Left renal cortex interstitium (tissue), 4 donors: ENCODE data around the gene PNKP. TPM values are rescaled to one million over a fixed set of nuclear protein-coding genes. Genes with fewer than 3 reads are reported as not detected.

Experiments used
- DNase-seq, 4 donors: peaks; one replicate each; pipeline ENCODE4 v3.0.0-alpha.2; 2013; ENCODE audit warnings: low read depth in 4 of 4, low spot score in 2 of 4, missing footprints in 1 of 4
- polyA plus RNA-seq, 4 donors: library from polyadenylated mRNA; unstranded; fragments of 120-200 nt; gene quantifications; one replicate each; pipeline ENCODE4 v1.2.1, GENCODE V29; 2013; ENCODE audit not compliant: insufficient read length in 4 of 4

Gene PNKP
- polyA plus RNA-seq, 4 donors = 33.1 to 104 (median 72.8) TPM

DNA sequence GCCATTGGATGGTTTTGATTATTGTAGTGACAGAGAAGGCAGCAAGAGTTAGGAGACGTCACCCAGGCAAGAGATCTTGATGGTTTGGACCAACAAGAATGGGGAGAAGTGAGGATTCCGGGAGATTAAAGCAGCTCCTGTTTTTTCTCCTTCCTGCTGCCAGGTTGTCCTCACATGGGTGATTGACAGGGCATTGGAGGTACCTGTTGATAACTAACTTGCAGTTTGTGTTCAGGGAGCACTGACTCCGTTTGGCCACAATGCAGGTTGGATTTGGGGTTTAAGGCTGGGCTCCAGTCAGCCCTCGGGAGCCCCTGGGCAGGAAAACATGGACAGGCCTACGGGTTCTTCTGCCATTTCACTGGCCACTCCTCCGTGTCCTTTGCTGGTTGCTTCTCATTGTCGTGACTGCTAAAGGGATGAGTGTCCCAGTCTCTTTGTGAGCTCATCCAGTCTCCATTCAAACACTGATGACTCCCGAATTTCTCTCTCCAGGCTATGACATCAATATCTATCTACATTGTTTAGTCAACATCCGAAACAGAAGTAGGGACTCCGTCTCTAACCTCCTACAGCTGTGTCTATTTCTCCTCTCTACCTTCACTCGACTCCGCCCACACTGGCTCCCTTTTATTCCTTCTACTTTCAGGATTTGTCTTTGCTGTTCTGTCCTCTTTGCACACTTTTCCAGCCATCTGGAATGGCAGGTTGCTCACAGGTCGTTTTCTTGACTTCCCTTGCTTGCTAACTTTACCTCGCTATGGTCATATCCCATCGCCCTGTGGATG lies 17.7 kb downstream of the PNKP start:
- DNase-seq = no peak

GRCh38 chr19:49848938-49849337 lies 18.4 kb downstream of the PNKP start:
- no peak for DNase-seq

- no peak for DNase-seq
These were observed 19.4 kb downstream of the PNKP start for GRCh38 chr19:49847731-49848696.

DNA sequence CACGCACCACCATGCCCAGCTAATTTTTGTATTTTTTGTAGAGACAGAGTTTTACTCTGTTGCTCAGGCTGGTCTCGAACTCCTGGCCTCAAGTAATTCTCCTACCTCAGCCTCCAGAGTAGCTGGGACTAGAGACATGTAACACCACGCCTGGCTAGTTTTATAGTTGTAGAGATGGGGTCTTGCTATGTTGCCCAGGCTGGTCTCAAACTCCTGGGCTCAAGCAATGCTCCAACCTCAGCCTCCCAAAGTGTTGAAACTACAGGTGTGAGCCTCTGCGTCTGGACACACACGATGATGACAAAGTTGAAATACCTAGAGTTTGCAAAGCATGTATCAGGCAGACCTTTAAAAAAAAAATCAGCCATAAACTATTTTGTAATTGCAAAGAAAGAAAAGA lies 21.0 kb downstream of the PNKP start:
- no peak for DNase-seq

- no peak for DNase-seq
These were observed 22.0 kb downstream of the PNKP start for GRCh38 chr19:49845414-49845813.

DNA sequence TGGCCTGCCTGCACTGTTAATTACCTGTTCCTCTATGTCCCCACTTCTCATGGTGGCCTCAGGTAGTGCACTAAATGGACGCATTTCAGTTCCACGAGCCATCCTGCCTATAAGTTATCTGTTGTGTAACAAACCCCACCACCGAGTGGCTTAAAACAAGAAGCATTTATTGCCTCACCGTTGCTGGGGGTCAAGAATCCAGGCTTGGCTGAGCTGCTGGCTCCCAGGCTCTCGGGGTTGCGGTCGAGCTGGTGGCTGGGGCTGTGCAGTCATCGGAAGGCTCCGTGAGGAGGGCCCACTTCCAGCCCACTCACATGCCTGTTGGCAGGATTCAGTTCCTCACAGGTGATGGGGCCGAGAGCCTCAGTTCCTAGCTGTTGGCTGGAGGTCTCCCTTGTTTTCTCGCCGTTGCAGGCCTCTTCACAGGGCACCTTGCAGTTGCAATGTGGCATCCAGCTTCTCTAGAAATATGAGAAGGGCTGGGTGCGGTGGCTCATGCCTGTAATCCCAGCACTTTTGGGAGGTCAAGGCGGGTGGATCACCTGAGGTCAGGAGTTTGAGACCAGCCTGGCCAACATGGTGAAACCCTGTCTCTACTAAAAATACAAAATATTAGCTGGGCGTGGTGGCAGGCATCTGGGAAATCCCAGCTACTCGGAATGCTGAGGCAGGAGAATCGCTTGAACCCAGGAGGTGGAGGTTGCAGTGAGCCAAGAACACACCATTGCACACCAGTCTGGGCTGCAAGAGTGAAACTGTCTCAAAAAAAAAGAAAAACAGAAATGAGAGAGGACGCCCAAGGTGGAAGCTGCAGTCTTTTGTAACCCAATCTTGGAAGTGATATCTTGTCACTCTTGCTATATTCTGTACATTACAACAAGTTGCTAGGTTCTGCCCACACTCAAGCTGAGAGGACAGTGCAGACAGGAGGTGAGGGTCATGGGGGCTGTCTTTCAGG lies 23.0 kb downstream of the PNKP start:
- DNase-seq = no peak

- no peak for DNase-seq
These were observed 24.1 kb downstream of the PNKP start for GRCh38 chr19:49843265-49843664.

GRCh38 chr19:49840736-49841249 lies 26.6 kb downstream of the PNKP start:
- DNase-seq = no peak

- no peak for DNase-seq
These were observed 27.1 kb downstream of the PNKP start for GRCh38 chr19:49840321-49840720.

DNA sequence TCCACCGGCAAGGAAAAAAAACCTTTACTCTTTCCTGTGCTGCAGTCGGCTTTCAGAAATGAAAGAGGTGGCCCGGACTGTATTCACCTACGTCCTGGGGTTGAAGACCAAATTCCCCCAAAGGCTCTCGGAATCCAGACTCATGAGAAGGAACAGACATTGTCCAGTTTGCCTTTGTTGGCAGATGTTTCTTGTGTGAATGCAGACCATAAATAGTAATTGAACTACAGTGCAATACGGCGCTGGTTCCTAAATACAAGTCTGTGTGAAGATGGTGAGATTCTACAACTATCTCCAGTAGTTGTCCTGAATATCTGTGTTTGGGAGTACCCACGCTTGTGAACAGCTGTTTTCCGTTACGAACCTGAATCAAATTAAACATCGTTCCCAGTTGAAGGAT lies 27.7 kb downstream of the PNKP start:
- no peak for DNase-seq

GRCh38 chr19:49838885-49839588 lies 28.3 kb downstream of the PNKP start:
- no peak for DNase-seq

- DNase-seq = no peak
These were observed 30.0 kb downstream of the PNKP start for GRCh38 chr19:49837425-49837824.

- no peak for DNase-seq
These were observed 30.4 kb downstream of the PNKP start for GRCh38 chr19:49837009-49837310.

- no peak for DNase-seq
These were observed 31.0 kb downstream of the PNKP start for GRCh38 chr19:49836176-49837008.

DNA sequence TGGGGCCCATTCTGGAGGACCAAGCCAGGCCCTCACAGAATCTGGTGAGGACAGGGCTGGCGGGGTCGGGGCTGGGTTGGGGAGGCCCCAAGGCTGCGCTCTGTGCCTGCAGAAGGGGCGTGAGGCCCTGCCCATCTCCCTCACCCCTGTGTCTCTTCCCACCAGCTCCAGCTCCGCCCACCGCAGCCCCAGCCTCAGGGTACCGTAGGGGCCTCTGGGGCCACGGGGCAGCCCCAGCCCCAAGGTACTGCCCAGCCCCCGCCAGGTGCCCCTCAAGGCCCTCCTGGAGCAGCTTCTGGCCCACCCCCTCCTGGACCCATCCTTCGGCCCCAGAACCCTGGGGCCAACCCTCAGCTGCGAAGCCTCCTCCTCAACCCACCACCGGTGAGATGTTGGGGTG lies 31.8 kb downstream of the PNKP start:
- DNase-seq = no peak

DNA sequence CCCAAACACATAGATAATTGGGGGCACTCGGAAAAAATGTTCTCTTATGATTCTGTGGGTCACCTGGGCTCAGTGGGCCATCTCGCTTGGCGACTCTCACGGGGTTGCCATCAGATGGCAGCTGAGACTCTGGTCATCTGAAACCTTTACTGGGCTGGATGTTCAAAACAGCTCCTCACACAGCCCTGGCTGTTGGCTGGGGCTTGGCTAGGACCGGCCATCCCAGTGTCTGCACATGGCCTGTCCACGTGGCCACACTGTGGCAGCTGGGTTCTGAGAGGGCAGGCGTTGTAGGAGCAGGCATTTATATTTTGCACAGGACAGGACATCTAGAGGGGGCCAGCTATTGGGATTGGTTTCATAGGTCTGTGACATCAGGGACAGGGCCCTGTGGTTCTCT lies 33.8 kb downstream of the PNKP start:
- no peak for DNase-seq

DNA sequence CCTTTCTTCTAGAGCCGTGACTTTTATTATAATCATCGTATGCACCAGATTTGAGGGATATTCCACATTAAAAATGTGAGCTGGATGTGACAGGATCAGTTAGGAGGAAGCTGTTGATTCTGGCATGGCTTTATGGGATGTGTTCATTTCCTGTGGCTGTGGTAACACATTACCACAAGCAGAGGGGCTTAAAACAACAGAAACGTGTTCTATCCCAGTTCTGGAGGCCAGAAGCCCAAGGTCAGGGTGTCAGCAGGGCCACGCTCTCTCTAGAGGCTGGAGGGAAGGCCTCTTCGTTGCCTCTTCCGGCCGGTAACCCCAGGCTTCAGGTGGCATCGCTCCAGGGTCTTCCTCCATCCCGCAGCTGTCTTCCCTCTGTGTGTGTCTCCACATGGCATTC lies 34.8 kb downstream of the PNKP start:
- DNase-seq = no peak

GRCh38 chr19:49831592-49831991 lies 35.8 kb downstream of the PNKP start:
- no peak for DNase-seq

DNA sequence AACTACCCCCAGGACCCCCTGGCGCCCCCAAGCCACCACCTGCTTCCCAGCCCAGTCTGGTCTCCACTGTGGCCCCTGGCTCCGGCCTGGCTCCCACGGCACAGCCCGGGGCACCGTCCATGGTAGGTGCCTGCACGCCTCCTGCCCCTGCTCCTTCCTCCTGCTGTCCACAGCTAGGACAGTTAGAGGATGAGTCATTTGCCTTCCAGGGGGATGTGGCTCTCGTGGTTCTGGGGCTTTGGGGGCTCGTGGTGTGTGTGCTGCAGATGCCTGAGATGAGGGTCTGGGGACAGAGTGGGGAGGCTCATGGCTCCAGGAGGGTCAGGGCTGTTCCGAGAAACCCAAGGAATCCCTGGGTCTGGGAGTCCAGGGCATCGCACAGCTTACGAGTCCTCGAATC lies 36.6 kb downstream of the PNKP start:
- no peak for DNase-seq
